HG03342 (cell line): ENCODE data around the gene ZBTB24.
"Not testable (repeated sequence)": the region's sequence is repeated elsewhere in the genome, so short reads cannot be mapped to it uniquely, and the experiment has no call there.

Experiments
- ATAC-seq: cut with Tn5 transposase; IDR thresholded peaks from one replicate; pipeline ENCODE4 v1.9.1; 2021; ENCODE audit warnings: mild to moderate bottlenecking, moderate library complexity; ENCODE audit not compliant: unreplicated experiment

The ZBTB24 gene

GRCh38 chr6:109472132-109472995, 10.7 kb downstream of the ZBTB24 start:
- ATAC-seq: peak; percentile 68

- no peak for ATAC-seq
Measured at GRCh38 chr6:109471105-109471810, 11.8 kb downstream of the ZBTB24 start.

- no peak for ATAC-seq
Measured at GRCh38 chr6:109469591-109470189, 13.3 kb downstream of the ZBTB24 start.

GRCh38 chr6:109467696-109468095, 15.3 kb downstream of the ZBTB24 start:
- ATAC-seq: no peak

GRCh38 chr6:109466212-109466923, 16.7 kb downstream of the ZBTB24 start:
- ATAC-seq: no peak

- no peak for ATAC-seq
Measured at GRCh38 chr6:109465772-109466171, 17.2 kb downstream of the ZBTB24 start.

GRCh38 chr6:109461733-109462526, 21.1 kb downstream of the ZBTB24 start:
- no peak for ATAC-seq

- not testable (repeated sequence) for ATAC-seq
Measured at GRCh38 chr6:109461205-109461604, 21.8 kb downstream of the ZBTB24 start.

- ATAC-seq: no peak
Measured at GRCh38 chr6:109460161-109460829, 22.7 kb downstream of the ZBTB24 start.

- ATAC-seq: no peak
Measured at GRCh38 chr6:109458774-109459531, 24.1 kb downstream of the ZBTB24 start.

- no peak for ATAC-seq
Measured at GRCh38 chr6:109457562-109457996, 25.4 kb downstream of the ZBTB24 start.

- ATAC-seq: no peak
Measured at GRCh38 chr6:109456710-109457561, 26.1 kb downstream of the ZBTB24 start.

GRCh38 chr6:109456111-109456583, 26.9 kb downstream of the ZBTB24 start:
- ATAC-seq: no peak

GRCh38 chr6:109455437-109456110, 27.4 kb downstream of the ZBTB24 start, which contains the start of gene MICAL1:
TSS of gene MICAL1 (minus strand) at chr6:109455772. CDS start at chr6:109454196, 1,576 bp downstream.
- peak; percentile 66 for ATAC-seq

- peak; percentile 32 for ATAC-seq
Measured at GRCh38 chr6:109454496-109455436, 28.3 kb downstream of the ZBTB24 start.
